Stimulated activated CD8-positive, alpha-beta memory T cell treated with anti-CD3 and anti-CD28 coated beads, Interleukin-12 subunit alpha, Interleukin-12 subunit beta, amount 100 ng/mL, for 24 hours (primary cell): ENCODE results near the gene GLB1L3.
"Not testable (repeated sequence)": the region's sequence is repeated elsewhere in the genome, so short reads cannot be mapped to it uniquely, and the experiment has no call there.

Experiments
- DNase-seq: peaks from one replicate; pipeline ENCODE4 v3.0.0-alpha.2; 2020; ENCODE audit errors: extremely low read depth

The GLB1L3 gene

GRCh38 chr11:134313821-134314607, 37.8 kb downstream of the GLB1L3 start:
- no peak for DNase-seq

DNA sequence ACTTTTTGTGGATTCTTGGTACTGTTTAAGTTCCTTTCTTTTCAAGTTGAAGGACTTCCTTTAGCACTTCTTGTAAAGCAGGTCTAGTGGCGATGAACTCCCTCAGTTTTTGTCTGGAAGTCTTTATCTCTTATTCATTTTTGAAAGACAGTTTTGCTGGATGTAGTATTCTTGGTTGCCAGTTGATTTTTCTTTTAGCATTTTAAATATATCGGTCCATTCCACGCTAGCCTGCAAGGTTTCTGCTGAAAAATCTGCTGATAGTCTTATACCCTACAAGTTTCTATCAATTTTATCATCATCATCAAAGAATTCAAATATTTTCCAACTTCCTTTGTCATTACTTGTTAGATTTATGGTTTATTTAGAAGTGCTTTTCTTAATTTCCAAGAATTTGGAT, 40.9 kb downstream of the GLB1L3 start:
- no peak for DNase-seq

DNA sequence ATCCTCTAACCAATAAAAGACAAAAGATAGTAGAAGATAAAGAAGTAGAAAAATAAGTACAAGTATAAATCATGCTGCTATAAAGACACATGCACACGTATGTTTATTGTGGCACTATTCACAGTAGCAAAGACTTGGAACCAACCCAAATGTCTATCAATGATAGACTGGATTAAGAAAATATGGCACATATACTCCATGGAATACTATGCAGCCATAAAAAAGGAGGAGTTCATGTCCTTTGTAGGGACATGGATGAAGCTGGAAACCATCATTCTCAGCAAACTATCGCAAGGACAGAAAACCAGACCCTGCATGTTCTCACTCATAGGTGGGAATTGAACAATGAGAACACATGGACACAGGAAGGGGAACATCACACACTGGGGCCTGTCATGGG, 45.2 kb downstream of the GLB1L3 start:
- not testable (repeated sequence) for DNase-seq

- DNase-seq, result no peak
Measured at GRCh38 chr11:134322553-134322952, 46.4 kb downstream of the GLB1L3 start.

- no peak for DNase-seq
Measured at GRCh38 chr11:134328433-134328832, 52.3 kb downstream of the GLB1L3 start.

DNA sequence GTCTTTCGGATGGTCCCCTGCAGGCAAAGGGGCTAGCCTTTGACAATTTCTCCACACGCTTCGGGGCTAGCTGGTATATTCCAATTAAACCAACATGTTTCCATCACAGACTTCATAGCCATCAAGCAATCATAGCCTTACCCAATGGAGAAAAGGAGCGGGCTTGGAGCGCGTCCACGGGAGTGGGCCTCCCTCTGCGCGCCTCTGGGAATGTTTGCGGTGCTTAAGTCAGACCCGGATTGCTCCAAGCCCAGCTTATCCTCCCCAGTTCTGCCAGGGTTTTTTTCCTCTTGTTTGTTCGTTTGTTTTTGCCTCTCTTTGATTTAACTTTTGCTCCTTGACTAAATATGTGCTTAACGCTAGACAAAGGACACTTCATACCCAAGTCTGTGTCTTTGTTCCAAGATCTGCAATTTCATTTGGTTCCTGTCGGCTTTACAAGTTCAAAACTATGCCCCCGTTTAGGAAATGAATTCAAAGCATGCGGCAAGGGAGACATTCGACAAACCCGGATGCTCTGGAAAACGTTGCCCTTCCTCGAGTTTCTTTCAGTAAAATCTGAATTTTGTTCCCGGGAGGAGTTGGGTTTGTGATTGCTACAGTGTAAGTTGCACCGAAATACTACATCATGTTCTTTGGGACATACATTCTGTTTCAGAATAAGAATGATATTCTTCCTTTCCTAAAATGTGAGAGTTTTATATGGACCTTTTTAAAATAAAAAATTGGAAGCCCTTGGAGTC, 54.6 kb downstream of the GLB1L3 start:
- DNase-seq, result no peak

DNA sequence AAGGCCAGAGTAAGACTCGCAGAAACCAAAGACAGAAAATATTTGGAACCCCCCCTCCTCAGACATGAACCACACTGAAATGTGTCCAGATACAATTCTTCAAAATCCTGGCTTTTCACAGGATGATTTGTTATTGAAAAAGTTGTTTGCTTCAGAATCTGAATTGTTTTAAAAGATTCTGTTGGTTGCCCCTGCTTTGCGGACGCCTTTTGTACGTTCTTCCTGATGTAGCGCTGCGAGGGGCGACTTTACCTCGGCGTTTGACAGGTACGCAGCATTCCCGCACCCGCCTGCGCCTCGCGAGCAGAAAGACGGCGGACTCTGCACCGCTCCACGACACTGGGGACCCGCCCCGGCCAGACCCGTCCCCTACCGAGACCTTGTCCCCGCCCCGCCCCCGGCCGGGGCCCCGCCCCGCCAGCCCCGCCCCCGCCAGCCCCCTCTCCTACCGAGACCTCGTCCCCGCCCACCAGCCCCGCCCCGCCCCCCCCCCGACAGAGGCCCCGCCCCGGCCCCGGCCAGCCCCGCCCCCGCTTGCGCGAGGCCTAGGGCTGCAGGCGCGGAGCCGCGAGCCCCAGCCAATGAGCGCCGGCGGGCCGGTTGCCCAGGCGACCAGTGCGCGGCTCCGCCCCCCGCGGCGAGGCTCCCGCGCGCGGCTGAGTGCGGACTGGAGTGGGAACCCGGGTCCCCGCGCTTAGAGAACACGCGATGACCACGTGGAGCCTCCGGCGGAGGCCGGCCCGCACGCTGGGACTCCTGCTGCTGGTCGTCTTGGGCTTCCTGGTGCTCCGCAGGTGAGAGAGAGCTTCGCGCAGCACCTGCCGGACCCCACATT, 55.4 kb downstream of the GLB1L3 start, which contains the start of gene GLB1L2:
GLB1L2 (plus strand) TSS at position 635 of the 835 bp plus-strand sequence; CDS start at position 709, 74 bp downstream.
- DNase-seq, result peak; percentile 62

DNA sequence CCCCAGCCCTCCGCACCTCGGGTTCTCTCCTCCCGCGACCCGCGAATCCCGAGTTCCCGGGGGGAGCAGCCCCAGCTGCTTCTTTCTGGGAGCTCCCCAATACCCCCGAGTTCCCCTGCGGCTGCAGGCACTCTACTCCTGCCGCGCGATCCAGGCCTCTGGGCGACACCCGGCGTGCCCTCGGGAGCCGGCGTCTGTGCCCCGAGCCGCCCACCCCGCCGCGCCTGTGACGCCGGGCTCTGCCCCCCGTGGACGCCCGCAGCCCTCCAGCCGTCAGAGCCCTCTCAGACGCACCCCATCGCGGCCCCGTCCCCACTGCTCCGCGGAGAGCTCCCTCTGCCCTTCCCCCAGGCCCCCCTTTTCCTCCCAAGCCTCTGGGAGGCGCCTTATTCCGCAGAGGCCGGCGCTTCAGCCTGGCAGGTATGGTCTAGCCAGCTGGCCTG, 56.0 kb downstream of the GLB1L3 start:
- no peak for DNase-seq

DNA sequence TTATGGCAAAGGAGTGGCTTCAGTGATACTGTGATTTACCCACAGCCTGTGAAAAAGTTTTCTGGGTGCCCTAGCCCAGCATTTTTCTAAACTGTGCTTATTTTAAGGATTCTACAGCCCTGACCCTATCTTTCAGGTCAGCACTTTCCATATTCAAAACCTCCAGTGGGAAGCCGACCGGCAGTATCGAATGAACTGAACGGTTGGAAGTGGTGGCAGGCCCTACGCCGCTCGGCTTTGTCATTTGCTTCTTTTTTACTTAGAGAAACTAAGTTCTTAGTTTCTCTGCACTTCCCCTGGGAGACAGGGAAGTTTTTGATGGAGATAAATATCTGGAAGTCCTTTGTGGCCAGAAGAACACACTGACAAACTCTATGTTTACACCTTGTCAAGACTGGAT, 56.6 kb downstream of the GLB1L3 start:
- no peak for DNase-seq

GRCh38 chr11:134333312-134333711, 57.1 kb downstream of the GLB1L3 start:
- no peak for DNase-seq

DNA sequence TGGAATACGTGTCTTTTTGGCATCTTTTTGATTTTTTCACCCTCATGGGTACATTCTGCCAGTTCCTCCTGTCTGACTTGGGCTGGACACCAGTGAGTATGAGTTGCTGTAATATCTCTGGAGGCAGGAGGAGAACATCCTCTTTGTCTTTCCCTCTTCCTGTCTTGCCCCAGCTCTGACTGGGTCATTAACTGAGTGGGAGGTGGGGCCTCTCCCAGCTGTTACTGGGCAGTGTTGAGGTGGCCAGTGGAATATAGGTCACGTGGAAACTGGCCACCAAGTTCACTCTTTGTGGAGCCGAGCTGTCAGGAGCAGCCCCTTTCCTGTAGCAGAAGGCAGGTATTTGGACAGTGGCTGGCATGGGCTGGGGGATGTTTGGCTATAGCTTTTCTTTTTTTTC, 57.8 kb downstream of the GLB1L3 start:
- no peak for DNase-seq

GRCh38 chr11:134334796-134335571, 58.8 kb downstream of the GLB1L3 start:
- DNase-seq, result no peak

DNA sequence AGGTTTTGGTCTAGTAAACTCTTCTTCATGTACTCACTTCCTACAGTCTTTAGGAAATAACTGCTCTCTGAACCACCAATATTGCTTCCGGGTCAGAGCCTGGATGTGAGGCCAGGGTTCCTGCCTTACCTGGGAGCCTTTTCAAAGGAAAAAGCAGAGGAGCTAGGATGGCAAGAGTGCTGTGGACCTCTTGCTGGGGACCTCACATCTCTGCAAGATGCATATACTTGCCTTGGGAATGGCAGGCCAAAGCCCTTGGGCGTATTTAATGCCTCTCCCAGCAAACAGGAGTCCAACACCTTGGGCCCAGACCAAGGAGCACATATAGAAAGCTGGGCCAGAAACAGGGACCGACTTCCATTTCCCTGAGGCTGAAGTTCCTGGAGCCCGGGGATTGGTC, 60.9 kb downstream of the GLB1L3 start:
- DNase-seq, result no peak

- DNase-seq, result no peak
Measured at GRCh38 chr11:134338068-134338467, 61.9 kb downstream of the GLB1L3 start.

GRCh38 chr11:134338654-134339053, 62.5 kb downstream of the GLB1L3 start:
- no peak for DNase-seq

DNA sequence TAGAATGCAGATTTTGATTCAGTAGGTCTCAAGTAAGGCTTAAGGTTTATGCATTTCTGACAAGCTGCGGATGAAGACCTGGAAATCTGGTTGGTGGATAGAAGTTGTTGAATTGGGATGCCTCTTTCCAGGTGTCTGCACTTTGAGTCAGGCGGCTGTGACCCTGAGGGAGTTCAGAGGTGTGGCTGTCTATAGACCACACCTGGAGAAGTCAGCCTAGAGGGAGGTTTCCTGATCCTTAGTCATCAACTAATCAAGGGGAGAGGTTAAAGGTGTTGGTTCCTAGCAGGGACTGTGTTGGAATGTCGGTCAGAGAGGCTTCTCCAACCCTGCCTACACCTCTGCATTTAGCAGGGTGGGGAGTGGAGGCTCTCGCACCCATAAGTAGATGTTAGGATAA, 63.6 kb downstream of the GLB1L3 start:
- DNase-seq, result no peak

- DNase-seq, result no peak
Measured at GRCh38 chr11:134340354-134340964, 64.3 kb downstream of the GLB1L3 start.

GRCh38 chr11:134341805-134342571, 65.8 kb downstream of the GLB1L3 start:
- no peak for DNase-seq

- no peak for DNase-seq
Measured at GRCh38 chr11:134342572-134343340, 66.6 kb downstream of the GLB1L3 start.
